Upper lobe of right lung (tissue), 1 donor: ENCODE measurements around the gene TRMT2A. TPM values are rescaled to one million over a fixed set of nuclear protein-coding genes. Genes with fewer than 3 reads are reported as not detected.

Experiments used
- ATAC-seq: fragments of 200-7000 bp; cut with Tn5 transposase; one replicate; pipeline ENCODE4 v1.9.1; 2020; ENCODE audit warnings: mild to moderate bottlenecking, moderate library complexity
- DNase-seq: peaks from one replicate; pipeline ENCODE4 v3.0.0-alpha.2; 2020
- H3K27ac ChIP-seq: fragments of 200-600 bp; one replicate; pipeline ENCODE4 v1.8.0; 2022
- H3K27me3 ChIP-seq: fragments of 200-600 bp; one replicate; pipeline ENCODE4 v1.8.0; 2022; ENCODE audit warnings: mild to moderate bottlenecking
- H3K36me3 ChIP-seq: fragments of 200-600 bp; one replicate; pipeline ENCODE4 v1.8.0; 2022
- H3K4me1 ChIP-seq: fragments of 200-600 bp; one replicate; pipeline ENCODE4 v1.8.0; 2022
- H3K4me3 ChIP-seq: fragments of 200-600 bp; one replicate; pipeline ENCODE4 v1.8.0; 2022; ENCODE audit warnings: mild to moderate bottlenecking
- H3K9me3 ChIP-seq: fragments of 200-600 bp; one replicate; pipeline ENCODE4 v1.8.0; 2022
- CTCF ChIP-seq: fragments of 200-600 bp; IDR thresholded peaks from one replicate; pipeline ENCODE4 v1.8.0; 2022; ENCODE audit warnings: antibody characterized with exemption
- intact Hi-C: fragments of 100-400 bp; cut with DNase I; formaldehyde crosslinking; loops from one replicate; pipeline ENCODE4 v1.11.0; 2022
- total RNA-seq: library from RNA; stranded (reverse); fragmentation: NEBNext Ultra II Directional; extraction: Animal tissue kit (Norgen Biotek cat#: 25700); gene quantifications from one replicate; pipeline ENCODE4 v1.2.1, GENCODE V29; 2021
- donor health status: DM: no; HTN: yes; CAD: no; lungs with severe emphysema.

The TRMT2A gene
- total RNA-seq, 1 donor from 2014 or later, result 53.8 TPM

GRCh38 chr22:20065896-20066616 lies 51.0 kb downstream of the TRMT2A start:
- intact Hi-C loops, result no loop called here
- Histone ChIP-seq H3K27ac (no peak overlapping the region), H3K4me3 (no peak overlapping the region), H3K36me3 (peaks cover 39% of the 10 kb centered on the region), H3K4me1 (no peaks in the 10 kb centered on the region), H3K27me3 (no peaks in the 10 kb centered on the region), H3K9me3 (no peaks in the 10 kb centered on the region)
- ATAC-seq (no peak), DNase-seq (no peak)
- no peak for TF ChIP-seq CTCF

- Histone ChIP-seq H3K9me3 (no peaks in the 10 kb centered on the region), H3K27ac (no peak overlapping the region), H3K27me3 (no peaks in the 10 kb centered on the region), H3K36me3 (peaks cover 44% of the 10 kb centered on the region), H3K4me3 (no peak overlapping the region), H3K4me1 (no peaks in the 10 kb centered on the region)
- intact Hi-C loops, result no loop called here
- DNase-seq, result no peak
- TF ChIP-seq CTCF, result no peak
- no peak for ATAC-seq
These were observed 52.3 kb downstream of the TRMT2A start for GRCh38 chr22:20064545-20065262.

- Histone ChIP-seq H3K4me1 (no peaks in the 10 kb centered on the region), H3K27me3 (no peaks in the 10 kb centered on the region), H3K4me3 (no peak overlapping the region), H3K36me3 (peaks cover 44% of the 10 kb centered on the region), H3K27ac (no peak overlapping the region), H3K9me3 (no peaks in the 10 kb centered on the region)
- ATAC-seq (peak; percentile 15), DNase-seq (no peak)
- intact Hi-C loops, result no loop called here
- TF ChIP-seq CTCF, result no peak
These were observed 52.9 kb downstream of the TRMT2A start for GRCh38 chr22:20064140-20064480.

GRCh38 chr22:20063271-20064139 lies 53.5 kb downstream of the TRMT2A start:
- no peak for TF ChIP-seq CTCF
- Histone ChIP-seq H3K4me3 (no peak overlapping the region), H3K36me3 (peaks cover 46% of the 10 kb centered on the region), H3K27ac (no peak overlapping the region), H3K27me3 (no peaks in the 10 kb centered on the region), H3K4me1 (no peaks in the 10 kb centered on the region), H3K9me3 (no peaks in the 10 kb centered on the region)
- DNase-seq (no peak), ATAC-seq (peak; percentile 3)
- intact Hi-C loops, result no loop called here

GRCh38 chr22:20062766-20063083 lies 54.3 kb downstream of the TRMT2A start:
- H3K9me3 ChIP-seq, result no peaks in the 10 kb centered on the region
- H3K36me3 ChIP-seq, result peaks cover 52% of the 10 kb centered on the region
- TF ChIP-seq CTCF, result no peak
- DNase-seq (no peak), ATAC-seq (no peak)
- intact Hi-C loops, result no loop called here
- no peak overlapping the region for H3K27ac ChIP-seq
- H3K4me3 ChIP-seq, result no peak overlapping the region
- no peaks in the 10 kb centered on the region for H3K27me3 ChIP-seq
- no peaks in the 10 kb centered on the region for H3K4me1 ChIP-seq
